HG02981 (cell line): ENCODE data around the gene RBM19.

Experiments used
- ATAC-seq: cut with Tn5 transposase; IDR thresholded peaks from one replicate; pipeline ENCODE4 v1.9.1; 2021; ENCODE audit warnings: mild to moderate bottlenecking, moderate library complexity; ENCODE audit not compliant: unreplicated experiment

RBM19 gene

DNA sequence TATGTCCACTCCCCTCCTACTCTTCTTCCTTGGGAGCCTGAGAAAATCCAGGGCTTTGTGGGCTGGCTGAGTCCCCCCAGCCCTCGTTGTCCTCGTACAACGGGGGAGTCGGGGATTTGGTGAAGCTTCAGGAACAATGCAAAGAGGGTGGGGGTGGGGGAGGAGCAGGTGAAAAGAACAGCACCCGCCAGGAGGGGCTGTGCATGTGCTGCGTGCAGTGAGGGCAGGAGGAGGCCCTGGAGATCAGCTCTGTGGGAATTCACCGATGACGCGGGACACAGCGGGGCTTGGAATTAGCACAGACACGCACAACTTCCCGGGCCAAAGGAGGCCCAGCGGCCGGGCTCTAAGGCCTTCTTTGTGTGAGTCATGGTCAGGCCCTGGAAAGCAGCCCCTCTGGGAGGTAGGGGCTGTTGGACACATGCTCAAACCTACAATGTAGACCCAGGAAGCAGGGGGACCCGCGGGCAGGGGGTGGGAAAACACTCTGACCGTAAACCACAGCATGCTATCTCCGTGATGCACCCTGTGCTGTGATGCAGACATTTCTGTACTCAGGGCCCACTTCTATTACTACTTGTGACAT, 32.8 kb downstream of the RBM19 start:
- ATAC-seq = no peak

DNA sequence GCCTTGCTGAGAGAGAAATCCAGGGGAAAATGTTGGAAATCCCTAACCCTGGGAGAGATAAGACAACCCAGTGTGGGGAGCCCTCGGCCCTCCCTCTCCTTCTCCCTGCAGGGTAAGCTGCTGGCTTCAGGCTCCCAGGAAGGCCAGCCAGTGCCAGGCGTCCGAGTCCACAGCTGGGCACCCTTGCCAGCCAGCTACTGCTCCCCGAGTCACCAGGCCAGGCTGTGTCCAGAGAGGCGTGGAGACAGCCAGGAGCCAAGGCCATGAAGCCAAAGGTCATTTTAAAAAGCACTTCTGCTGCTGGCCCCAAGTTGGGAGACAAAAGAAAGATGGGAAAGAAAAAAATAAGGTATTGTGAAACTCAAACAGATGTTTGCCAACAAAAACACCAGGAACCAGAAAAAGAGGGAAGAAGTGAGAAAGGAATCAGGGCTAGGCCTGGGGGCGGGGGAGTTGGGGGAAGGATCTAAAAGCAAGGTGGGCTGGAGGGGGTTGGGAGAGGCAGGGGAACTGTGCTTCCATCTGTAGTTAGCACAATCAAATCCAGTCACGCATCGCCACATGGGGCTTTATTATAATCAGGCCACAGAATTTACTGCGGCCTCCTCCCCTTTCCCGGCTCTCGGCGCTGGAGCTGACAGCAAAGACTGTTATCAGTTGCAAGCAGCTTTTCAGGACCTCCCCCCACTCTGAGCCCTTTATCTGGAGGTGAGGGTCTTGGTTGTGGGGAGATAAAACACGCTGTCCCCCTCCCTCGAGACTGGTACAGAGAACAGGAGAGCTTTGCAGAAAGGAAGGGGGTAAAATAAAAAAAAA, 33.5 kb downstream of the RBM19 start:
- ATAC-seq = no peak

DNA sequence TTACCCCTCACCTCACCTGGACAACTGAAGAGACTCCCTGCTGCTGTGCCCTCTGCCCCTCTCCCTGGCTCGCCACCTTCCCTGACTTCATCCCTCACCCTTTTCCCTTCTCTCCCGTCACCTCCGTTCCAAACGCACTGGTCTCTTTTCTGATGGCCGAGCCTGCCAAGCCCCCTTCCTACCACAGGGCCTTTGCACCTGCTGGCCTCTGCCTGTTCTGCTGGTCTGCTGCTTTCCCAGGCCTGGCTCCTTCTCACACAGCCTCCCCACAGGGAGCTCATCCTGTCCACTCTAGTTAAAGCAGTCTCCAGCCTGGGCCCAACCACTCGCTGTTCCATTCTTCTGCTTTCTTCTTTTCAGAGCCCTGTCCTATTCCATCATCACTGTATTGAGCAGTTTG, 34.6 kb downstream of the RBM19 start:
- no peak for ATAC-seq

DNA sequence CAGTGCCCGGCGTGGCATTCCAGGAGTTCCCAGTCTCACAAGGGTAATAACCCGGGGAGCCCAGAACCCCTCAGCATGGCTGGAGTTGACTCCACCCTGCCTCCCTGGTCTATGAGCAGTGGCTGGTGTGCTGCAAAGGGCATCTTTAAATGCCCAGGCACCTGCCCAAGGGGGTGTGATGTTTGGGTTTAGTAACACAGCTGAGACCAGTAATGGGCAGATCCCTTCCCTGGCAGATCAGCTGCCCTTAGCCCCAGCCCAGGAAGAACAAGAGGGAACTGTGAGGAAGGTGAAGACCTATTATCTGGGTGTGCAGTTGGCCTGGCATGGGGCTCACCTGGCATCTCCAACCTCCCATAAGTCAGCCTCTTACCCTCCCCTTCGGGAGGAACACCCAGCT, 35.9 kb downstream of the RBM19 start:
- ATAC-seq = no peak

GRCh38 chr12:113929312-113929989, 36.7 kb downstream of the RBM19 start:
- no peak for ATAC-seq

- no peak for ATAC-seq
Observed at GRCh38 chr12:113926788-113927187, 39.3 kb downstream of the RBM19 start.

- ATAC-seq = no peak
Observed at GRCh38 chr12:113924341-113924740, 41.8 kb downstream of the RBM19 start.

DNA sequence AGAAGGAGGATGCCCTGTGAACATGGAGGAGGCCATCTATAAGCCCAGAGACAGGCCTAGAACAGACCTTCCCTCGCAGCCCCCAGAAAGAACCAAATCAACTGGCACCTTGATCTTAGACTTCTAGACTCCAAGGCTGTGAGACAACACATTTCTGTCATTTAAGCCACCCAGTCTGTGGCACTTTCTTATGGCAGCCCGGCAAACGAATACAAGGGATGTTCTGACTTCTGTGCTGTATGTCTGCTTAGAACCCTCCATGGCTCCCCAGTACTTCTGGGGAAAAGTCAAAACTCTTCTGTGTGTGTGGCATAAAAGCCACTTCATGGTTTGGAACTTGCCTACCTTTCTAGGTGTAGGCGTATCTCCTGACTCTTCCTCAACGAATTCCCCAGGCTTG, 42.9 kb downstream of the RBM19 start:
- ATAC-seq = no peak

DNA sequence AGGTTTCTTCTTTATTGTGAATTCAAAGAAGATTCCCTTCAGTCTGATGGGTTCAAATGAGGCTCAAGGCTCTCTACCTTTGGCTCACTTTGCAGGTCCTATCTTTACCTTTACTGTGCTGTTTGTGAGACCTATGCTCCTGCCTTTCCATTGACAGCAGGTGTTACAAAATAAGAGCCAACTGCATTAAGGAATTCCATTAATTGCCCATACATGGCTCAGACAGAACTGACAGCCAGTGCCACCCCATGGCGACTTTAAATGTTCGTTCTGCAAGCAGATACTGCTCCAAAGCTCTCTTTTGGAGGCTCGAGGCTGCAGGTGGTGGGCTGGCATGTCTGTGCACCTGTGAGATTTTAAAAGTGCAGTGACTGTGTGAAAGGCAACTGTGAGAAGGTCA, 44.7 kb downstream of the RBM19 start:
- ATAC-seq = no peak

GRCh38 chr12:113919791-113920190, 46.3 kb downstream of the RBM19 start:
- ATAC-seq = no peak

GRCh38 chr12:113918306-113918705, 47.8 kb downstream of the RBM19 start:
- ATAC-seq = no peak

- no peak for ATAC-seq
Observed at GRCh38 chr12:113917393-113917792, 48.7 kb downstream of the RBM19 start.

DNA sequence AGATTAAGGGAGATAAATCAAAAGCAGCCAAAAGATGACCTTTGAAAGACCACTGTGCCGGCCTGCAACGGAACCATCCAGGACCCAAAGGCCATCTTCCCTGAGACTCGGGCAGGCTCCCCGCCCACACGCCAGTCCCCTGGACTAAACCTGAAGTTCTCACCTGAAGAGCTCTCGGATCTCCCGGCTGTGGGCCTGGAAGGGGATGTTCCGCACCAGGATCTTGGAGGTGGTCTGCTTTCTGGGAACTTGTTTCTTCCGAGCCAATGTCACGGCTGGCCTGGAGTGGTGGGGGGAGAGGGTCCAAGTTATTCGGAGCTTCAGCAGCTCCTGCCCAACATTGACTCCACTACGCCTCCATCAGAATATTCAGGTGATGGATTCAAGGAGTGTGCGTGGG, 51.3 kb downstream of the RBM19 start:
- no peak for ATAC-seq

DNA sequence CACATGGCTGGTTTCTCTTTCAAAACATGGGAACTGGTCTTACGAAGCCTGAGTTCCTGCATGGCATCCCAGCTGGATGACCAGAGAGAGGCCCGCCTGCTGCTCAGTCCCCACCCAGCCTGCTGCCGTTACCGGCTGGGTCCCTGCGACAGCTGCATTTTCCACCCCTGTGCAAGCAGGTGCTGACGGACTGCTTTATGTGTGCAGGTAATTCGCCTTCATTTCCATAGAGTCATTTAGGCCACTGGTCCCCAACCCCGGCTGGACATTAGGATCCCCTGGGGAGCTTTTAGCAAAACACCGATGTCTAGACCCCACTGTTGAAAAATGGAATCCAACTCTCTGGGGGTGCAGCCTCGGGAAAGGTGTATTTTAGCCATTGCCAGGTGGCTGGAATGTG, 51.9 kb downstream of the RBM19 start:
- no peak for ATAC-seq

DNA sequence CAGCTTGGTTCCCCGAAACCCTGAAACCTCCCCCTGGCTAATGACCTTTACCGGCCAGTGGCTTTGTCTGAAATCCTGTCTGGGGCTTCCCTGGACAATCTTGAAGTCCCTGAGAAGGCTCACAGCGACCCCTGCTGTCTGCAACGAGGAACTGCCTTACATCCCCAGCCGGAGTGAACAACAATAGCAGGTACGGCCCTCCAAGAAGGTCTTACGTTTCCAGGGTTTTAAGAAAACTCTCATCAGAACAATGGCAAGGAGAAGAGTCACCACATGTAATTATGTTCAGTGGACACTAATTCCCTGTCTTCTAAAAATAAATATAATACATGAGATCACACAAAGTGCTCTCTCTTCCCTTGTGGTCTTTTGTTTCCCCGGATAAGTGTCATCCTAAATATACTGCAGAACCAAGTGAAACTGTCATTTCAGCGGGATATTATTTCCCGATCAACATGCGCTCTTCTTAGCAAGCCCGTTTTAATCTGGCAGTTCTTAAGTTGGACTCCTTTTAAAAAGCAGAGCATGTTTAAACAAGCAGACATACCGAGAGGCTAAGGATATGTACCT, 53.3 kb downstream of the RBM19 start:
- no peak for ATAC-seq

GRCh38 chr12:113911971-113912759, 54.0 kb downstream of the RBM19 start:
- ATAC-seq = no peak

DNA sequence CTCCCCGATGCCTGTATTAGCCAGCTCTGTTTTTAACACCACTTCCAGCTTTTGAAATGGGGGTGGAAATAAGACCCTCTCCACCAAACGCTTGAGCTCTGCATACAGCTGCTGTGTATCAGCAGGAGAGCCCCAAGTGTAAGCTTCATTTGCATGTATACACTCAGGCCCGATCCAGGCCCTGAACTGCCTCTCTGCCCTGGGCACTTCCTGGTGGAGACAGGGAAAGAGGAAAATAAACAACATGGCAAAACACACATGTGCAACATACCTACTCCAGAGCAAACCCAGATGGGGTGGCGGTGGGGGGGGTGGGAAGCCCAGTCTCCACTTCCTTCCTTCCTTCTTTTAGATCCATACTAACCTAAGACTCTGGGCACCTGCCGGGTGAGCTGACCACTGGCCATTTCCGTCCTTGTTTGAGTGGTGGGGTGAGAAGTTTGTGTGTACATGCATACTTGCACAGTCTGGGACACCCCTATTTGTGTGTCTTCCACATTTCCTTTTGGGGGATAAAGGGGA, 55.3 kb downstream of the RBM19 start:
- no peak for ATAC-seq

DNA sequence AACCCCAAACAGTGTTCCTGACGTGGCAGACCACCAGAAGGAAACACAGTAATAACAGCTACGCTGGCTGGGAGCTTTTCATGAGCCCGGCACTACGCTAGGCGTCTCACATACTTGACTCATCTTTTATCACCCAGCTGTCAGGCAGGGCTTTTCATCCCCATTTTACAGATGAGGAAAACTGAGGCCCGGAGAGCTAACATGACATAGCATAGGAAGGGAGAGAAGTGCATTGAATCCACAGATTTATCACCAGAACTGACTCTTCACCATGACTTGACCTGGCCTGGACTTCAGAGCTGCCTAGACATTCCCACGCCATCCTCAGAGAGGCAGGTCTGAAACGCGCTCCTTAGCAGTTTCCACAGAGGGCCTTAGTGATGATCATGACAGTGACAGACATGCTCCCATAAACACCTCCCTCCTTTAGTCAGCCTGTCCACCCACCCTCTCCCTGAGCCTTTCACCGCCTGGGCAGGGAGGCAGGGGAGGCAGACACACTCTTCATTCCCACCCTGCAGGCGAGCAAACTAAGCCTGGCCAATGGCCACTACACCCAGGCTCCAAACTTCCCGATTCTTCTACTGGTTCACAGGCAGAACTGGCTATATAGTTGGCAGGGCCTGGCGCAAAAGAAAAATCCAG, 56.2 kb downstream of the RBM19 start:
- ATAC-seq = no peak

- ATAC-seq = no peak
Observed at GRCh38 chr12:113908584-113909100, 57.5 kb downstream of the RBM19 start.
